NCI-H345 (cell line): ENCODE measurements around the gene MYO5B.
"Not testable (repeated sequence)": the region's sequence is repeated elsewhere in the genome, so short reads cannot be mapped to it uniquely, and the experiment has no call there.

Experiments
- DNase-seq: peaks from one replicate; lab custom pipeline; 2025; lab: John Stamatoyannopoulos, UW

The MYO5B gene

GRCh38 chr18:49832221-49832647 lies 362.7 kb downstream of the MYO5B start:
- no peak for DNase-seq

GRCh38 chr18:49827996-49828395 lies 367.0 kb downstream of the MYO5B start:
- no peak for DNase-seq

- DNase-seq: no peak
These were observed 374.9 kb downstream of the MYO5B start for GRCh38 chr18:49819823-49820671.

- no peak for DNase-seq
These were observed 375.8 kb downstream of the MYO5B start for GRCh38 chr18:49819071-49819662.

- no peak for DNase-seq
These were observed 377.0 kb downstream of the MYO5B start for GRCh38 chr18:49817947-49818346.

- no peak for DNase-seq
These were observed 379.0 kb downstream of the MYO5B start for GRCh38 chr18:49815927-49816326.

GRCh38 chr18:49814147-49814499 lies 380.8 kb downstream of the MYO5B start:
- DNase-seq: peak; percentile 53

GRCh38 chr18:49813319-49814146 lies 381.4 kb downstream of the MYO5B start, which contains the start of gene ACAA2:
Gene ACAA2 (minus strand): TSS chr18:49813533. CDS start chr18:49813484, 49 bp downstream.
- DNase-seq: peak; percentile 87

GRCh38 chr18:49813069-49813318 lies 382.0 kb downstream of the MYO5B start:
- peak; percentile 40 for DNase-seq

- no peak for DNase-seq
These were observed 382.5 kb downstream of the MYO5B start for GRCh38 chr18:49812286-49813068.

GRCh38 chr18:49811151-49811938 lies 383.6 kb downstream of the MYO5B start:
- no peak for DNase-seq

- not testable (repeated sequence) for DNase-seq
These were observed 386.3 kb downstream of the MYO5B start for GRCh38 chr18:49808553-49809191.

- no peak for DNase-seq
These were observed 390.9 kb downstream of the MYO5B start for GRCh38 chr18:49804096-49804495.

- DNase-seq: no peak
These were observed 392.3 kb downstream of the MYO5B start for GRCh38 chr18:49802623-49803022.

- not testable (repeated sequence) for DNase-seq
These were observed 394.5 kb downstream of the MYO5B start for GRCh38 chr18:49800491-49800890.

- DNase-seq: not testable (repeated sequence)
These were observed 395.1 kb downstream of the MYO5B start for GRCh38 chr18:49799806-49800205.

- DNase-seq: no peak
These were observed 396.9 kb downstream of the MYO5B start for GRCh38 chr18:49798001-49798400.

GRCh38 chr18:49795612-49796552 lies 399.1 kb downstream of the MYO5B start:
- DNase-seq: no peak

- DNase-seq: no peak
These were observed 400.2 kb downstream of the MYO5B start for GRCh38 chr18:49794743-49795142.
